Measurements from ENCODE around the gene INTS15. TPM values are rescaled to one million over a fixed set of nuclear protein-coding genes. Genes with fewer than 3 reads are reported as not detected.

INTS15 gene
- total and polyA plus RNA-seq, 9 of the 15 experiments (the other 6 are each of a cell fraction or from before 2014, with no cell fraction given) = 0.52 to 28.9 (median 11.6) TPM

- ChIA-PET CTCF (ENCODE audit: low intra/inter-chr PET ratio) (no interaction called here), POLR2A (no interaction called here)
- TF ChIP-seq MED1 (CRISPR knock-in tag; IDR thresholded peaks at IDR 0.05; ENCODE audit: borderline replicate concordance) = no peak
- no peak for TF ChIP-seq GTF2F1 (IDR thresholded peaks at IDR 0.05; ENCODE audit: low read depth, low read length)
- TF ChIP-seq CBX2 (IDR thresholded peaks at IDR 0.05; ENCODE audit: insufficient read depth, low read length, poor library complexity, severe bottlenecking) = no peak
- no peak for TF ChIP-seq CHD1 (IDR thresholded peaks at IDR 0.05; ENCODE audit: low read length)
- no peak for TF ChIP-seq NFE2 (IDR thresholded peaks at IDR 0.05; ENCODE audit: low read depth)
- no peak for TF ChIP-seq ZFP36 (IDR thresholded peaks at IDR 0.05; ENCODE audit: low read depth, low read length, partially characterized antibody)
- Histone ChIP-seq H3K27ac (ENCODE audit: extremely low read depth, low read depth, low read length) (no peak overlapping the region), H3K36me3 (ENCODE audit: control insufficient read depth, insufficient read depth, low read length) (no peaks in the 10 kb centered on the region), H3K9me1 (ENCODE audit: control insufficient read depth, insufficient read depth, low read length) (no peaks in the 10 kb centered on the region), H3K9ac (ENCODE audit: insufficient read depth in 1 of 2, low read depth in 2 of 2, low read length in 2 of 2) (no peak overlapping the region), H3K9me3 (replicated peaks; ENCODE audit: control insufficient read depth, insufficient read depth, low read depth, low read length) (no peaks in the 10 kb centered on the region), H3K4me2 (ENCODE audit: insufficient read depth, low read length) (no peak overlapping the region), H3K4me3 (no peak overlapping the region), H3K27me3 (ENCODE audit: control insufficient read depth in 2 of 2, insufficient read depth in 2 of 2, low read length in 2 of 2) (peaks cover 23 to 35% of the 10 kb centered on the region in 2 experiments; a peak in 4 of 5 replicates), H4K20me1 (replicated peaks; ENCODE audit: control insufficient read depth, insufficient read depth, low read length) (no peaks in the 10 kb centered on the region), H2AFZ (ENCODE audit: low read depth, low read length) (no peak overlapping the region), H3K4me1 (replicated peaks in 1 of 2; ENCODE audit: control insufficient read depth in 2 of 2, insufficient read depth in 2 of 2, low read length in 2 of 2) (no peaks in the 10 kb centered on the region; a peak in 1 of 5 replicates), H3K79me2 (ENCODE audit: control insufficient read depth, insufficient read depth, low read length) (no peaks in the 10 kb centered on the region)
- DNase-seq (ENCODE audit: extremely low read depth in 1 of 4, low spot score in 3 of 4) = no peak
- ATAC-seq = no peak
- intact Hi-C loops (cut with micrococcal nuclease) (no loop called here), in situ Hi-C loops (cut with MboI) (no loop called here)
- no peak for FAIRE-seq
- BruUV-seq (replicated peaks) = no TSS peak
- WGBS (ENCODE audit: insufficient coverage, low coverage, missing lambda C conversion rate) = 17% methylated on average over 12 of the region's 12 CpGs
These were observed 25.7 kb upstream of the INTS15 start for GRCh38 chr7:6563936-6564770.

All from K562 (cell line).